ENCODE data around the gene KRTAP19-4. TPM values are rescaled to one million over a fixed set of nuclear protein-coding genes. Genes with fewer than 3 reads are reported as not detected.
"Not testable (repeated sequence)": the region's sequence is repeated elsewhere in the genome, so short reads cannot be mapped to it uniquely, and the experiment has no call there.

Gene KRTAP19-4
- polyA plus RNA-seq, 1 donor from 2014 or later, result not detected

GRCh38 chr21:30518876-30519275, 21.9 kb upstream of the KRTAP19-4 start:
- H3K9me3 ChIP-seq (ENCODE audit: low read length), result no peaks in the 10 kb centered on the region
- no peak overlapping the region for H3K4me2 ChIP-seq (ENCODE audit: low read length)
- no peaks in the 10 kb centered on the region for H3K27me3 ChIP-seq (ENCODE audit: insufficient read depth, low read depth, low read length)
- H3K9ac ChIP-seq (ENCODE audit: low read length), result no peak overlapping the region
- H3K27ac ChIP-seq (ENCODE audit: low read length), result no peak overlapping the region
- H3K36me3 ChIP-seq (ENCODE audit: insufficient read depth, low read length), result no peaks in the 10 kb centered on the region
- H4K20me1 ChIP-seq (ENCODE audit: insufficient read depth), result no peaks in the 10 kb centered on the region
- no peak overlapping the region for H3K4me3 ChIP-seq (ENCODE audit: low read length)
- TF ChIP-seq, protein P1, sequence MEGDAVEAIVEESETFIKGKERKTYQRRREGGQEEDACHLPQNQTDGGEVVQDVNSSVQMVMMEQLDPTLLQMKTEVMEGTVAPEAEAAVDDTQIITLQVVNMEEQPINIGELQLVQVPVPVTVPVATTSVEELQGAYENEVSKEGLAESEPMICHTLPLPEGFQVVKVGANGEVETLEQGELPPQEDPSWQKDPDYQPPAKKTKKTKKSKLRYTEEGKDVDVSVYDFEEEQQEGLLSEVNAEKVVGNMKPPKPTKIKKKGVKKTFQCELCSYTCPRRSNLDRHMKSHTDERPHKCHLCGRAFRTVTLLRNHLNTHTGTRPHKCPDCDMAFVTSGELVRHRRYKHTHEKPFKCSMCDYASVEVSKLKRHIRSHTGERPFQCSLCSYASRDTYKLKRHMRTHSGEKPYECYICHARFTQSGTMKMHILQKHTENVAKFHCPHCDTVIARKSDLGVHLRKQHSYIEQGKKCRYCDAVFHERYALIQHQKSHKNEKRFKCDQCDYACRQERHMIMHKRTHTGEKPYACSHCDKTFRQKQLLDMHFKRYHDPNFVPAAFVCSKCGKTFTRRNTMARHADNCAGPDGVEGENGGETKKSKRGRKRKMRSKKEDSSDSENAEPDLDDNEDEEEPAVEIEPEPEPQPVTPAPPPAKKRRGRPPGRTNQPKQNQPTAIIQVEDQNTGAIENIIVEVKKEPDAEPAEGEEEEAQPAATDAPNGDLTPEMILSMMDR (IDR thresholded peaks at IDR 0.05; ENCODE audit: poor library complexity, severe bottlenecking), result no peak
- TF ChIP-seq REST (IDR thresholded peaks at IDR 0.05; ENCODE audit: borderline replicate concordance), result no peak
- TF ChIP-seq POLR2AphosphoS5 (IDR thresholded peaks at IDR 0.05), result no peak
- no peak for TF ChIP-seq SMC3 (conservative IDR thresholded peaks at IDR 0.05; ENCODE audit: poor library complexity)
- TF ChIP-seq MXI1 (conservative IDR thresholded peaks at IDR 0.05; ENCODE audit: poor library complexity, severe bottlenecking), result no peak
- no peak for TF ChIP-seq TAF1 (IDR thresholded peaks at IDR 0.05; ENCODE audit: low read depth)
- TF ChIP-seq EP300 (conservative IDR thresholded peaks at IDR 0.05; ENCODE audit: poor library complexity, severe bottlenecking), result no peak
- H2AFZ ChIP-seq (ENCODE audit: low read depth, low read length), result no peak overlapping the region
- no peaks in the 10 kb centered on the region for H3K79me2 ChIP-seq (replicated peaks; ENCODE audit: insufficient read depth, low read length)
- H3K9me2 ChIP-seq (ENCODE audit: insufficient read depth, low read length), result no peaks in the 10 kb centered on the region
- no peaks in the 10 kb centered on the region for H3F3A ChIP-seq (ENCODE audit: insufficient read depth, low read length, poor library complexity, severe bottlenecking)

DNA sequence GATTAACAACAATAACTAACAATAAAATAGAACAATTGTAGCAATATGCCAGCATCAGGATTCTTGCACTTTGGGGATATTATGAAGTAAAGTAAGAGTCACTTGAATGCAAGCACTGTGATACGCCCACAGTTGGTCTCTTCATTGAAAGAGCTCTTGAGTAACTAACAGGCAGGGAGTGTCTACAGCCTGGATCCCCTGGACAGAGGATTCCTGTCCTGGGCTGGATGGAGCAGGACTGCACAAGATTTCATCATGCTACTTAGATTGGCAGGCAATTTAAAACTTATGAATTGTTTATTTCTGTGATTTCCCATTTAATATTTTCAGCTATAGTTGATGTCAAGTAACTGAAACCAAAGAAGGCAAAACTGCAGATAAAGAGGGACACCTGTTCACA, 18.7 kb upstream of the KRTAP19-4 start:
- Histone ChIP-seq H4K20me1 (ENCODE audit: insufficient read depth) (no peaks in the 10 kb centered on the region), H3K79me2 (replicated peaks; ENCODE audit: insufficient read depth, low read length) (no peaks in the 10 kb centered on the region), H3K4me2 (ENCODE audit: low read length) (no peak overlapping the region), H3K27me3 (ENCODE audit: insufficient read depth, low read depth, low read length) (no peaks in the 10 kb centered on the region), H3K36me3 (ENCODE audit: insufficient read depth, low read length) (no peaks in the 10 kb centered on the region), H3K9me3 (ENCODE audit: low read length) (no peaks in the 10 kb centered on the region), H3F3A (ENCODE audit: insufficient read depth, low read length, poor library complexity, severe bottlenecking) (no peaks in the 10 kb centered on the region), H3K4me3 (ENCODE audit: low read length) (no peak overlapping the region), H3K27ac (ENCODE audit: low read length) (no peak overlapping the region), H3K9ac (ENCODE audit: low read length) (no peak overlapping the region), H3K9me2 (ENCODE audit: insufficient read depth, low read length) (no peaks in the 10 kb centered on the region), H2AFZ (ENCODE audit: low read depth, low read length) (no peak overlapping the region)
- TF ChIP-seq MXI1 (conservative IDR thresholded peaks at IDR 0.05; ENCODE audit: poor library complexity, severe bottlenecking) (no peak), SMC3 (conservative IDR thresholded peaks at IDR 0.05; ENCODE audit: poor library complexity) (no peak), EP300 (conservative IDR thresholded peaks at IDR 0.05; ENCODE audit: poor library complexity, severe bottlenecking) (no peak), POLR2AphosphoS5 (IDR thresholded peaks at IDR 0.05) (no peak), EZH2 (IDR thresholded peaks at IDR 0.05; ENCODE audit: borderline replicate concordance, insufficient read depth, low read length, poor library complexity, severe bottlenecking) (no peak), RAD21 (conservative IDR thresholded peaks at IDR 0.05) (no peak), TAF1 (IDR thresholded peaks at IDR 0.05; ENCODE audit: low read depth) (no peak), REST (IDR thresholded peaks at IDR 0.05; ENCODE audit: borderline replicate concordance) (no peak)
- TF ChIP-seq, protein P1 (IDR thresholded peaks at IDR 0.05; ENCODE audit: poor library complexity, severe bottlenecking), result no peak

- H3K27ac ChIP-seq (ENCODE audit: low read length); H3K79me2 ChIP-seq (replicated peaks; ENCODE audit: insufficient read depth, low read length); H2AFZ ChIP-seq (ENCODE audit: low read depth, low read length); H3F3A ChIP-seq (ENCODE audit: insufficient read depth, low read length, poor library complexity, severe bottlenecking); H3K4me2 ChIP-seq (ENCODE audit: low read length); H3K4me3 ChIP-seq (ENCODE audit: low read length); H3K36me3 ChIP-seq (ENCODE audit: insufficient read depth, low read length); H3K9me3 ChIP-seq (ENCODE audit: low read length); H3K27me3 ChIP-seq (ENCODE audit: insufficient read depth, low read depth, low read length); H3K9ac ChIP-seq (ENCODE audit: low read length); H3K9me2 ChIP-seq (ENCODE audit: insufficient read depth, low read length); H4K20me1 ChIP-seq (ENCODE audit: insufficient read depth): not testable (repeated sequence)
Measured at GRCh38 chr21:30505621-30506205, 8.7 kb upstream of the KRTAP19-4 start.
